SH-SY5Y (cell line): Measurements from ENCODE around the gene TMEM164.

Experiments
- GATA2 ChIP-seq: IDR thresholded peaks from 2 replicates; pipeline ENCODE4 v1.6.1; 2011; ENCODE audit warnings: mild to moderate bottlenecking, low read depth, low read length
- GATA3 ChIP-seq: IDR thresholded peaks from 2 replicates; pipeline ENCODE4 v1.6.1; 2011; ENCODE audit warnings: low read depth, mild to moderate bottlenecking, low read length, moderate library complexity

TMEM164 gene

GRCh38 chrX:110181459-110182137 lies 178.7 kb downstream of the TMEM164 start:
- no peak for TF ChIP-seq GATA3
- TF ChIP-seq GATA2 = no peak

GRCh38 chrX:110182362-110182761 lies 179.4 kb downstream of the TMEM164 start:
- TF ChIP-seq GATA3 = no peak
- TF ChIP-seq GATA2 = no peak

- TF ChIP-seq GATA2 (no peak), GATA3 (no peak)
Measured at GRCh38 chrX:110182865-110183264, 180.0 kb downstream of the TMEM164 start.

GRCh38 chrX:110183314-110183713 lies 180.4 kb downstream of the TMEM164 start:
- TF ChIP-seq GATA3 (no peak), GATA2 (no peak)

- TF ChIP-seq GATA2 (no peak), GATA3 (no peak)
Measured at GRCh38 chrX:110188701-110189558, 186.0 kb downstream of the TMEM164 start.

GRCh38 chrX:110192516-110192915 lies 189.6 kb downstream of the TMEM164 start:
- no peak for TF ChIP-seq GATA2
- no peak for TF ChIP-seq GATA3

GRCh38 chrX:110194977-110195376 lies 192.1 kb downstream of the TMEM164 start:
- TF ChIP-seq GATA2 (no peak), GATA3 (no peak)

- TF ChIP-seq GATA3 = no peak
- TF ChIP-seq GATA2 = no peak
Measured at GRCh38 chrX:110201799-110202198, 198.9 kb downstream of the TMEM164 start.

GRCh38 chrX:110204986-110205385 lies 202.1 kb downstream of the TMEM164 start:
- no peak for TF ChIP-seq GATA3
- no peak for TF ChIP-seq GATA2

GRCh38 chrX:110208092-110208491 lies 205.2 kb downstream of the TMEM164 start:
- TF ChIP-seq GATA3 = no peak
- TF ChIP-seq GATA2 = no peak

GRCh38 chrX:110210417-110211139 lies 207.7 kb downstream of the TMEM164 start:
- TF ChIP-seq GATA2 = no peak
- no peak for TF ChIP-seq GATA3

GRCh38 chrX:110211340-110211739 lies 208.4 kb downstream of the TMEM164 start:
- no peak for TF ChIP-seq GATA2
- TF ChIP-seq GATA3 = no peak

GRCh38 chrX:110212299-110212698 lies 209.4 kb downstream of the TMEM164 start:
- no peak for TF ChIP-seq GATA2
- TF ChIP-seq GATA3 = no peak

GRCh38 chrX:110213183-110213582 lies 210.3 kb downstream of the TMEM164 start:
- no peak for TF ChIP-seq GATA3
- TF ChIP-seq GATA2 = no peak

GRCh38 chrX:110214684-110215083 lies 211.8 kb downstream of the TMEM164 start:
- no peak for TF ChIP-seq GATA3
- TF ChIP-seq GATA2 = no peak

- no peak for TF ChIP-seq GATA2
- TF ChIP-seq GATA3 = no peak
Measured at GRCh38 chrX:110215411-110215810, 212.5 kb downstream of the TMEM164 start.

GRCh38 chrX:110216027-110216426 lies 213.1 kb downstream of the TMEM164 start:
- TF ChIP-seq GATA3 = no peak
- no peak for TF ChIP-seq GATA2
